Uterus (tissue), 4 donors: ENCODE data around the gene KRT222. TPM values are rescaled to one million over a fixed set of nuclear protein-coding genes. Genes with fewer than 3 reads are reported as not detected.
A peak's percentile ranks its signal among the peaks of the same experiment; 100 is the strongest.

Source experiments
- DNase-seq, 2 donors: peaks; one replicate each; pipeline ENCODE4 v3.0.0-alpha.2; 2019 to 2020
- H3K27ac ChIP-seq, 2 donors: fragments of 200-600 bp; sonication (generic); 1 replicate in 1 of 2; 2 replicates in 1 of 2; pipeline ENCODE4 v1.5.1; 2016 to 2018
- H3K27me3 ChIP-seq, 2 donors: fragments of 200-600 bp; sonication (generic); one replicate each; pipeline ENCODE4 v1.5.1; 2018 to 2019; ENCODE audit warnings: control low read depth in 1 of 2
- H3K36me3 ChIP-seq, 2 donors: fragments of 200-600 bp; sonication (generic); one replicate each; pipeline ENCODE4 v1.5.1; 2019; ENCODE audit warnings: control low read depth in 1 of 2
- H3K4me1 ChIP-seq, 2 donors: fragments of 200-600 bp; sonication (generic); one replicate each; pipeline ENCODE4 v1.5.1; 2018 to 2019; ENCODE audit warnings: control low read depth in 1 of 2
- H3K4me3 ChIP-seq, 2 donors: fragments of 200-600 bp; sonication (generic); 1 replicate in 1 of 2; 2 replicates in 1 of 2; pipeline ENCODE4 v1.5.1; 2018 to 2019; ENCODE audit warnings: mild to moderate bottlenecking in 1 of 2
- H3K9me3 ChIP-seq, 2 donors: fragments of 200-600 bp; sonication (generic); one replicate each; pipeline ENCODE4 v1.5.1; 2019; ENCODE audit warnings: control low read depth in 1 of 2
- POLR2A ChIP-seq, 2 donors: fragments of 450-650 bp; IDR thresholded peaks; one replicate each; pipeline ENCODE4 v1.6.1; 2016; ENCODE audit warnings: antibody characterized with exemption in 2 of 2, mild to moderate bottlenecking in 1 of 2, moderate library complexity in 1 of 2
- intact Hi-C: fragments of 100-400 bp; cut with DNase I; formaldehyde crosslinking; loops from one replicate; pipeline ENCODE4 v1.15.1; 2023; ENCODE audit warnings: low total_unique reads
- total RNA-seq, 4 donors: library from RNA; depleted of rRNA in 3 of 4; stranded (reverse); fragments of >200 nt in 3 of 4; gene quantifications; one replicate each; pipeline versions ENCODE4 v1.1.0 to v1.2.4, GENCODE V29; 2014 to 2023
- TF ChIP-seq, protein P1 (sequence below), 4 experiments: fragments of 200-600 bp in 2 of 4; fragments of 450-650 bp in 2 of 4; sonication (generic) in 2 of 4; IDR thresholded peaks; one replicate each; pipeline ENCODE4 v1.5.1; 2016 to 2019; ENCODE audit warnings: antibody characterized with exemption in 4 of 4, mild to moderate bottlenecking in 2 of 4, moderate library complexity in 1 of 4
- donor health status: DM: yes; HTN: yes; CAD: no.

Gene KRT222
- total RNA-seq, 4 donors from 2014 or later = 1.6 to 4.2 (median 2.6) TPM; not detected in 1

DNA sequence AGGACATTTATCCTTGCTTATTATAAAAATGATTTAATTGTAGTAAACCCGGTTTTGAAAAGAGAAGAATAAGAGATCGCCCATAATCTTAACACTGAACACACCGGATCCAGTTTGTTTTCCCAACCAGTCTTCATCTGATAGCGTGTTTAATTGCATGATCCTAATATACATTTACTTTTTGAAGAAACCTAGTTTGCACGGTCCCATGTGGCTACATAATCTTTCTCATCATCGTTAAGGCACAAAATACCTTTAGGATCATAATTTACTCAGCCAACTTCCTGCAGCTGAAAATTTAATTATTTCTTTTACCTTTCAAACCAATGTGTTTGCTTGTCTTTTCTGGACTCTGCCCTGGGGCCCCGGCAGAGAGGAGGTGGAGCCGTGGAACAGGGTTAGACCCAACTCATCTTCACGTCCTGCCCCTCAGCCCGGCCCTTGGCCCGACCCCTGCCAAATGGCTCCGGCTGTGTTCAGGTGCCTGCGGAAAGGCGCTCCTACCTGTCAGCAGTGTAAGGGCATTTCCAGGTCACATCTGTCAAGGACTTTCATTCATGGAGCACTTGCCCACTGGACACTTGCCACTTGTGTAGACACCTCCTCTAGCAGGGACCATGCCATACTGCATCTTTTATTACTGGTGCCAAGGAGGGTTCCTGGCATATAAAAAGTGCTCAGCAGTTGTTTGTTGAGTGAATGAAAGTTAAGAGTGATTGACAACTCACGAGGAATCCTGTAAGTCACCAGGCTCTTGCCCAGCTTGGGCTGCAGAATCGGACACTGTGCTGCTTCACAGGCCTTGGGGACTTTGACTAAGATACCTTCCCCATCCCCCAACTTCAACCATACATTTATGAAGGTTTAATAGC is 46.0 kb downstream of the KRT222 start:
- no peaks in the 10 kb centered on the region for H3K27me3 ChIP-seq
- no peaks in the 10 kb centered on the region for H3K36me3 ChIP-seq
- H3K27ac ChIP-seq = peak overlapping the region in 1 of 2 donors; percentile 85
- peaks cover 3 to 10% of the 10 kb centered on the region in 2 donors for H3K4me1 ChIP-seq
- H3K9me3 ChIP-seq = no peaks in the 10 kb centered on the region
- H3K4me3 ChIP-seq = no peak overlapping the region
- TF ChIP-seq POLR2A (IDR thresholded peaks at IDR 0.05) = no peak
- TF ChIP-seq, protein P1, sequence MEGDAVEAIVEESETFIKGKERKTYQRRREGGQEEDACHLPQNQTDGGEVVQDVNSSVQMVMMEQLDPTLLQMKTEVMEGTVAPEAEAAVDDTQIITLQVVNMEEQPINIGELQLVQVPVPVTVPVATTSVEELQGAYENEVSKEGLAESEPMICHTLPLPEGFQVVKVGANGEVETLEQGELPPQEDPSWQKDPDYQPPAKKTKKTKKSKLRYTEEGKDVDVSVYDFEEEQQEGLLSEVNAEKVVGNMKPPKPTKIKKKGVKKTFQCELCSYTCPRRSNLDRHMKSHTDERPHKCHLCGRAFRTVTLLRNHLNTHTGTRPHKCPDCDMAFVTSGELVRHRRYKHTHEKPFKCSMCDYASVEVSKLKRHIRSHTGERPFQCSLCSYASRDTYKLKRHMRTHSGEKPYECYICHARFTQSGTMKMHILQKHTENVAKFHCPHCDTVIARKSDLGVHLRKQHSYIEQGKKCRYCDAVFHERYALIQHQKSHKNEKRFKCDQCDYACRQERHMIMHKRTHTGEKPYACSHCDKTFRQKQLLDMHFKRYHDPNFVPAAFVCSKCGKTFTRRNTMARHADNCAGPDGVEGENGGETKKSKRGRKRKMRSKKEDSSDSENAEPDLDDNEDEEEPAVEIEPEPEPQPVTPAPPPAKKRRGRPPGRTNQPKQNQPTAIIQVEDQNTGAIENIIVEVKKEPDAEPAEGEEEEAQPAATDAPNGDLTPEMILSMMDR (IDR thresholded peaks at IDR 0.05) = no peak
- no peak for DNase-seq
- intact Hi-C loops = loop anchor here (5.0 kb wide), 1 partner anchor 173 kb away; no protein-coding TSS in a partner anchor

DNA sequence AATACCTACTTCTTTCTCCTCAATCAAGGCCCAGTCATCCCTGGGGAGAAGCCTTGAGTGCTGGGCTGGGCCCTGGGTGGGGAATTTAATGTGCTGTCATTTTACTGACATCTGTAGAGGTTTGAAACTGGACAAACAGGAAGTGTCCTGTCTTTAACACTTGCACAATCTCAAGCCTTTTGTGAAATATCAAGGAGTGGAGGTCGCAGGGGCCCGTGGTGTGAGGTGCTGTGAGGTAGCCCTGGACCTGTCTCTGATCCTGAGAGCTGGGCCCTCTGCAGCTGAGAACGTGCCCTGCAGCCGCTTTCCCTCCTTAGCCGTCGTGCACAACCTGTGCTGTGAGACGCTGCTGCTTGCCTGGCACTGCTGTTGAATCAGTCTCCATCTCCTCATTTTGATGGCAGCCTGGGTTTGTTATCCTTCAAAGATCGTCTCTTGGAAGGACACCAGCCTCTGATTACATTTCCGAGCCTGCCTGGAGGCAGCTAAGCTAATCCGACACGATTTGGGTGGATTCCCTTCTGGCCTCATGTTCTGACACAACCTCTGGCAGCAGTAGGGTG is 47.2 kb downstream of the KRT222 start:
- no peak for TF ChIP-seq POLR2A (IDR thresholded peaks at IDR 0.05)
- TF ChIP-seq, protein P1 (IDR thresholded peaks at IDR 0.05) = no peak
- no peak for DNase-seq
- H3K9me3 ChIP-seq = no peaks in the 10 kb centered on the region
- H3K27ac ChIP-seq = no peak overlapping the region
- intact Hi-C loops = loop anchor here (5.0 kb wide), 1 partner anchor 175 kb away; no protein-coding TSS in a partner anchor
- peaks cover 3 to 10% of the 10 kb centered on the region in 2 donors for H3K4me1 ChIP-seq
- no peaks in the 10 kb centered on the region for H3K36me3 ChIP-seq
- no peaks in the 10 kb centered on the region for H3K27me3 ChIP-seq
- no peak overlapping the region for H3K4me3 ChIP-seq

DNA sequence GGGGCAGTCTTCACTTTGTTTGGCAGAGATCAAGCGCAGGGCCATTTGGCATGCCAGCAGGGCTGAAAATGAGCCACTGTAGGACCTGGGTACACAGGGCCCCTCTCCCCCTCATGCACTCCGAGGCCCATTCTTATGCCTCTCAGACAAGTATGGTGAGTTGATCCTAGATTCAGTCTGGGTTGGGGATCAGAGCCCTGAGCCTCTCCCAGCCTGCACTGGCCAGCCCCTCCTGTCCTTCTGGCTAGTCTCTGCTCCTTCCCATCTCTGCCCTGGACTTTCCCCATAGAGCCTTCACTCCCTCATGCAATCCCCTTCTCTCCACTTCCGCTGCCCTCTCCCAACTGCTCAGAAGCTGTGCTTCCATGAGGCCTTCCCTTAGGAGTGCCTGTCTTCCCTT is 48.4 kb downstream of the KRT222 start:
- H3K36me3 ChIP-seq = no peaks in the 10 kb centered on the region
- intact Hi-C loops = loop anchor here (5.0 kb wide), 1 partner anchor 176 kb away; no protein-coding TSS in a partner anchor
- DNase-seq = no peak
- peaks cover 3 to 10% of the 10 kb centered on the region in 2 donors for H3K4me1 ChIP-seq
- no peak overlapping the region for H3K27ac ChIP-seq
- H3K4me3 ChIP-seq = no peak overlapping the region
- no peak for TF ChIP-seq POLR2A (IDR thresholded peaks at IDR 0.05)
- TF ChIP-seq, protein P1 (IDR thresholded peaks at IDR 0.05) = no peak
- H3K27me3 ChIP-seq = no peaks in the 10 kb centered on the region
- H3K9me3 ChIP-seq = no peaks in the 10 kb centered on the region

DNA sequence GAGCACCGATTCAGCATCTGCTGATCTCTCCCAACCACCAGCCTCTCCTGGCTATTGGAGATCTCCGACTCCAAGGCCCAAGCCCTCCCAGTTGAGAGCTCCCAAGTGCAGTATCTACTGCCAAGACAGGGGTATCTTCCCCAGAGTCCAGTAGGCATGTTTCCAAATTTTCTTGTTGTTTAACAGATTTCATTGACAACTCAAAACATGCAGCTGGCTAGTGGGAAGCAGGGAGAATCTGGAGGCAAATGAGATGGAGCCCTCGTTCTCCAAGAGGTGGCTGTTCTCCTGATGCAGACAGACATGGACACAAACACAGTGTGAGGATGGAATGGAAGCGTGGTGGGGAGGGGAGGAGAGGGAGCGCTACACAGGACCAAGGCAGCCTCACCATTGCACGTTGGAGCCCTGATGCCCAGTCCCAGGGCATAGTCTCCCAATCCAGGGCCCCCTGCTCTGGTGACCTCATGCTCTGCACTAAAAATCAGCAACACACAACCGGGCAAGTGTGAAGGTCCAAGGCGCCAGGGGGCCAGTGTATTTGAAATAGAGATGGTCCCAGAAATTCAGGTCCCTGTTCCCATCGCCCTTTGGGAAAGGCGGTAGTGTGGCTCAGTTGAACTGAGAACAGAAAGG is 49.0 kb downstream of the KRT222 start:
- no peak for DNase-seq
- Histone ChIP-seq H3K9me3 (no peaks in the 10 kb centered on the region), H3K4me1 (peaks cover 3 to 5% of the 10 kb centered on the region in 2 donors), H3K27me3 (no peaks in the 10 kb centered on the region), H3K27ac (no peak overlapping the region), H3K36me3 (no peaks in the 10 kb centered on the region), H3K4me3 (no peak overlapping the region)
- TF ChIP-seq, protein P1 (IDR thresholded peaks at IDR 0.05) = no peak
- TF ChIP-seq POLR2A (IDR thresholded peaks at IDR 0.05) = no peak
- intact Hi-C loops = loop anchor here (5.0 kb wide), 1 partner anchor 176 kb away; no protein-coding TSS in a partner anchor
